Skeletal muscle satellite cell (primary cell): ENCODE data around the gene WDR7.
A peak's percentile ranks its signal among the peaks of the same experiment; 100 is the strongest.

ENCODE experiments used
- H3K27me3 ChIP-seq: 2 replicates; pipeline ENCODE4 v1.7.0; 2013; ENCODE audit warnings: low read length; ENCODE audit not compliant: control insufficient read depth, insufficient read depth
- H3K36me3 ChIP-seq: 2 replicates; pipeline ENCODE4 v1.7.0; 2013; ENCODE audit warnings: mild to moderate bottlenecking, control low read depth, low read length; ENCODE audit not compliant: insufficient read depth
- H3K4me1 ChIP-seq: 2 replicates; pipeline ENCODE4 v1.7.0; 2013; ENCODE audit warnings: low read length; ENCODE audit not compliant: control insufficient read depth, insufficient read depth
- H3K4me2 ChIP-seq: 2 replicates; pipeline ENCODE4 v1.7.0; 2013; ENCODE audit warnings: mild to moderate bottlenecking, low read length
- H3K4me3 ChIP-seq: 2 replicates; pipeline ENCODE4 v1.7.0; 2013; ENCODE audit warnings: low read length
- H3K9ac ChIP-seq: 2 replicates; pipeline ENCODE4 v1.7.0; 2013; ENCODE audit warnings: mild to moderate bottlenecking, low read depth, low read length, moderate library complexity
- H3K9me3 ChIP-seq: replicated peaks from 2 replicates; pipeline ENCODE4 v1.7.0; 2013; ENCODE audit warnings: mild to moderate bottlenecking, control low read depth, low read length

Gene WDR7

GRCh38 chr18:57003342-57003741 lies 352.2 kb downstream of the WDR7 start:
- Histone ChIP-seq H3K4me3 (no peak overlapping the region), H3K4me1 (peaks cover 29% of the 10 kb centered on the region), H3K9me3 (no peaks in the 10 kb centered on the region), H3K27me3 (no peaks in the 10 kb centered on the region), H3K9ac (no peak overlapping the region), H3K4me2 (no peak overlapping the region), H3K36me3 (no peaks in the 10 kb centered on the region)

- Histone ChIP-seq H3K27me3 (no peaks in the 10 kb centered on the region), H3K4me2 (peak overlapping the region; percentile 19), H3K9me3 (no peaks in the 10 kb centered on the region), H3K36me3 (no peaks in the 10 kb centered on the region), H3K4me3 (no peak overlapping the region), H3K4me1 (peaks cover 29% of the 10 kb centered on the region), H3K9ac (no peak overlapping the region)
Measured at GRCh38 chr18:57004366-57005121, 353.4 kb downstream of the WDR7 start.

GRCh38 chr18:57008001-57008686 lies 357.0 kb downstream of the WDR7 start:
- Histone ChIP-seq H3K4me1 (peaks cover 20% of the 10 kb centered on the region), H3K9ac (no peak overlapping the region), H3K4me3 (no peak overlapping the region), H3K36me3 (no peaks in the 10 kb centered on the region), H3K4me2 (no peak overlapping the region), H3K9me3 (no peaks in the 10 kb centered on the region), H3K27me3 (no peaks in the 10 kb centered on the region)

GRCh38 chr18:57009844-57010243 lies 358.7 kb downstream of the WDR7 start:
- no peaks in the 10 kb centered on the region for H3K36me3 ChIP-seq

GRCh38 chr18:57014772-57015413 lies 363.7 kb downstream of the WDR7 start:
- no peaks in the 10 kb centered on the region for H3K9me3 ChIP-seq
- no peak overlapping the region for H3K9ac ChIP-seq
- no peaks in the 10 kb centered on the region for H3K36me3 ChIP-seq
- H3K4me3 ChIP-seq, result no peak overlapping the region
- H3K4me1 ChIP-seq, result no peaks in the 10 kb centered on the region
- H3K27me3 ChIP-seq, result no peaks in the 10 kb centered on the region
- no peak overlapping the region for H3K4me2 ChIP-seq

More at GRCh38 chr18:57009844-57010243, 358.7 kb downstream of the WDR7 start:
- Histone ChIP-seq H3K4me1 (peaks cover 3% of the 10 kb centered on the region), H3K4me3 (no peak overlapping the region), H3K9ac (no peak overlapping the region), H3K27me3 (no peaks in the 10 kb centered on the region), H3K9me3 (no peaks in the 10 kb centered on the region), H3K4me2 (no peak overlapping the region)

GRCh38 chr18:57015451-57015850 lies 364.3 kb downstream of the WDR7 start:
- Histone ChIP-seq H3K4me3 (no peak overlapping the region), H3K4me2 (no peak overlapping the region), H3K27me3 (no peaks in the 10 kb centered on the region), H3K4me1 (no peaks in the 10 kb centered on the region), H3K36me3 (no peaks in the 10 kb centered on the region), H3K9ac (no peak overlapping the region), H3K9me3 (no peaks in the 10 kb centered on the region)

- no peaks in the 10 kb centered on the region for H3K4me1 ChIP-seq
- no peak overlapping the region for H3K4me2 ChIP-seq
- H3K9ac ChIP-seq, result no peak overlapping the region
- H3K9me3 ChIP-seq, result no peaks in the 10 kb centered on the region
- no peaks in the 10 kb centered on the region for H3K27me3 ChIP-seq
- no peaks in the 10 kb centered on the region for H3K36me3 ChIP-seq
- H3K4me3 ChIP-seq, result no peak overlapping the region
Measured at GRCh38 chr18:57018845-57019244, 367.7 kb downstream of the WDR7 start.

- H3K9me3 ChIP-seq, result no peaks in the 10 kb centered on the region
- H3K4me1 ChIP-seq, result no peaks in the 10 kb centered on the region
- peaks cover 10% of the 10 kb centered on the region for H3K36me3 ChIP-seq
- H3K9ac ChIP-seq, result no peak overlapping the region
- no peak overlapping the region for H3K4me3 ChIP-seq
- H3K4me2 ChIP-seq, result no peak overlapping the region
- no peaks in the 10 kb centered on the region for H3K27me3 ChIP-seq
Measured at GRCh38 chr18:57022716-57023115, 371.6 kb downstream of the WDR7 start.

- Histone ChIP-seq H3K4me2 (no peak overlapping the region), H3K4me1 (no peaks in the 10 kb centered on the region), H3K4me3 (no peak overlapping the region), H3K9me3 (no peaks in the 10 kb centered on the region), H3K27me3 (no peaks in the 10 kb centered on the region), H3K36me3 (peaks cover 11% of the 10 kb centered on the region), H3K9ac (no peak overlapping the region)
Measured at GRCh38 chr18:57023275-57023882, 372.2 kb downstream of the WDR7 start.

GRCh38 chr18:57025540-57025939 lies 374.4 kb downstream of the WDR7 start:
- no peak overlapping the region for H3K9ac ChIP-seq
- H3K9me3 ChIP-seq, result no peaks in the 10 kb centered on the region
- no peak overlapping the region for H3K4me3 ChIP-seq
- H3K36me3 ChIP-seq, result peaks cover 11% of the 10 kb centered on the region
- H3K27me3 ChIP-seq, result no peaks in the 10 kb centered on the region
- no peak overlapping the region for H3K4me2 ChIP-seq
- no peaks in the 10 kb centered on the region for H3K4me1 ChIP-seq

GRCh38 chr18:57026316-57026715 lies 375.2 kb downstream of the WDR7 start:
- H3K4me1 ChIP-seq, result no peaks in the 10 kb centered on the region
- no peaks in the 10 kb centered on the region for H3K27me3 ChIP-seq
- H3K4me2 ChIP-seq, result no peak overlapping the region
- H3K4me3 ChIP-seq, result no peak overlapping the region
- H3K9me3 ChIP-seq, result no peaks in the 10 kb centered on the region
- peaks cover 11% of the 10 kb centered on the region for H3K36me3 ChIP-seq
- H3K9ac ChIP-seq, result no peak overlapping the region
